GM21447 (cell line): ENCODE results near the gene ETV4.
A peak's percentile ranks its signal among the peaks of the same experiment; 100 is the strongest.

Source experiments
- ATAC-seq: cut with Tn5 transposase; IDR thresholded peaks from one replicate; pipeline ENCODE4 v1.9.1; 2021; ENCODE audit not compliant: unreplicated experiment

The ETV4 gene

DNA sequence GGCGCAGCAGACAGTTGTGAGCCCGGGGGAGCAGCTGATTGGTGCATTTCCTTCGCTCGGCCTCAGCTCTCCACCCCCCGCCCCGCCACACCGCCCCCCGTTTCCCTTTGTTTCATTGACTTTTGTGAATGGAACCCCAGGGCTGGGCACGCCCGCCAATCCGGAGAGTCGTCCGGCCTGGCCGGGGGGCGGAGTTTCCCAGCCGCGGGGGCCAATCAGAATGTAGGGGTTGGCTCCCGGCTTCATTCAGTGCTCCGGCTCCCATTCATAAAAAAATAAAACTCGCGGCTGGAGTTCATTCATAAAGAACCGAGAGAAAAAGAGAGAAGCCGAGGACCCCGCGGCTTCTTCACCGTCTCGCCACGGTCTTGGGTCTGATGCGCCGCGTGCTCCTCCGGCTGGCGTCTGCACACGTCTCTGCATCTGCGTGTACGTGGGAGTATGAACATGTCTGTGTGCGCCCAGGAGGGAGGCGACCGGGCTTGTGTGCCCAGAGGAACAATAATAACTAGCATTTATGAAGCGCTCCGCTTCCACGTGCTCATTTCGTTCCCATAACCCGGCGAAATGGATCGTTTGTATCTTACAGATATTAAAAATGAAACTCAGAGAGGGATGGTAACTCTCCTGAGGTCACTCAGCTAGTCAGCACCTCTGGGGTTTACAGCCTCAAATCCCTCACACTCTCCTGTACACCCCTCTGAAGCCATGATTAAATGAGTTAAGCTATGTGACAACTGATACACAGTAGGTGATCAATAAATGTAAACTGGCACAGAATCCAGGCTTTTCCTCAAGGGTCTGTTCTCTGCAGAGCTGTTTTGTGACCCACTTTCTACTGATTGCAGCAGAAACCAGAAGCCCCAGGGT lies at the start of gene ETV4:
Gene ETV4, minus strand, starts transcription at position 22 of the 870 bp plus-strand sequence. CDS start 723 bp downstream, outside the sequence.
- peak; percentile 78 for ATAC-seq

DNA sequence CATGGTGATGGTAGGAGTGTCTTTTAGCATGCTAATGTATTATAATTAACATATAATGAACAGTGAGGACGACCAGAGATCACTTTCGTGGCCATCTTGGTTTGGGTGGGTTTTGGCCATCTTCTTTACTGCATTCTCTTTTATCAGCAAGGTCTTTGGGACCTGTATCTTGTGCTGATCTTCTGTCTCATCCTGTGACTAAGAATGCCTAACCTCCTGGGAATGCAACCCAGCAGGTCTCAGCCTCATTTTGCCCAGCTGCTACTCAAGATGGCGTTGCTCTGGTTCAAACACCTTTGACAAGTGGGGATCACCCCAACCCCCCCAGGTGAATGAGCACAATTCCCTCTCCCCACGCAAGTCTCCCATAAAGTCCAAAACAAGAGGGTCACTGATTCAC lies 49.3 kb upstream of the ETV4 start:
- ATAC-seq: no peak

DNA sequence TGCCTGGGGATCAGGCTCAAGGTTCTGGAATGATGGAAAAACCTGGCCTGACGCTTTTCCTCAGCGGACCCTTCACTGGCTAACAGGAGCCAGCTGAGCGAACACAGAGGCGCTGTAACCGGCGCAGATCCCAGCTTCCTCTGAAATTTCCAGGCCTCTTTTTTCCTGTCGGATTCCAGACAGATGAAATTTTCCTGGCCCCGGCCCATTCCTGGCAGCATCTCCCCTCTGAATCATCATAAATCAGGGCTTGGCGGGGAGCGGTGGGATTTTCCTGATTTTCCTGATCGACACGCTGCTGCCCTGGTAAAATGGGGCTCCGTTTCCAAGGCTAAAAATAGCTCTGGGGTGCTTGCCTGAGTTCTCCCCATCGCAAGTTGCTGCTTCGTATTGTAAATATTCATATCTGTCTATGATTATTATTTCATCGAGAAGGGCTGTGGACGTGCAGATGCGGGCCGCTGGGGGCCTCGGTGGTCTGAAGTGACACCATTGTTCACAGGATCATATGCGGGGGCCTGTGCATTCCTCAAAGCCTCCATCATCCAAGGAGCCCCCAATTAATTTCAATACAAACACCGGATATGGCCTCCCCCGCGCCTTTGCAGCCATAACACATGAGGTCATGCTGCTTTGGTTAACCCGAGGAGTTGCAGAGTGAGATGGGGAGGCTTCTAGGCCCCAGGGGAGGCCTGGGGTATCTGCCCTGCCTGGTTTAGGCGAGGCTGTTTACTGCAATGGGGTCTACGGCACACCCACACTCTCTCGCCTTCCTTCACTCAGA lies 45.8 kb upstream of the ETV4 start:
- no peak for ATAC-seq

DNA sequence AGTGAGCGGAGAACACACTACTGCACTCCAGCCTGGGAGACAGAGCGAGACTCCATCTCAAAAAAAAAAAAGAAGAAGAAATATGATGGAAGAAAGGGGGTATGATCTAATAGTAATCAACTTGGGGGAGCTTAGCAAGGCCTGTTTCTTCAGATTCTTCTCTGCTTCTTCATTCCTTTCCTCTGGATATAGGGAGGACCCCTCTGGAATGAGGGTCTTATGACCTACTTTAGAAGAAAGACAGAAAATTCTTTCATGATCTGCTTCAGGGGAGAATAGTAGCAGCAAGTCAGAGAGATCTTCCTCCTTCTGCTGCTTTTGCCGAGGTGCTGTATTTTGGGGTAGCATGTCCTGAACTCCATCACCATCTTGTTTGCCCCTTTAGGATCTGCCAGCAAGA lies 44.9 kb upstream of the ETV4 start:
- no peak for ATAC-seq

- ATAC-seq: no peak
These were observed 42.7 kb upstream of the ETV4 start for GRCh38 chr17:43588664-43589435.

DNA sequence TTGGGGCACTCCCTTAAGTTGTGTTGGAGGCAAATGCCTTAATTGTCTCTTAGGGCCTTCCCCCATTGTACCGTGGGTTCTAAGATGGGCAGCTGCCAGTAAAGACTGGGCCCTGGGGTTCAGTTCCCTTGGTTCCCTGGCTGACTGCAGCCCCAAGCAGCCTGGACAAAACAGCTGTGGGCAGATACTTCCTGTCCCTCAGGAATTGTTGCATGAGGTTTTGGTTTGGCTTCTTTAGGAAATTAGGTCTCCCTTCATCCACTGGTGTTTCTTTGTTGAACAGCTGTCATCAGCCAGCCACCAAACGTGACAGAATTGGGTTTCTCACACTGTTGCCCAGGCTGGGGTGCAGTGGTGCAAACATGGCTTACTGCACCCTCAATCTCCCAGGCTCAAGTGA lies 42.0 kb upstream of the ETV4 start:
- ATAC-seq: no peak

- ATAC-seq: no peak
These were observed 41.5 kb upstream of the ETV4 start for GRCh38 chr17:43587647-43588046.

GRCh38 chr17:43584666-43585102 lies 38.5 kb upstream of the ETV4 start:
- no peak for ATAC-seq

- no peak for ATAC-seq
These were observed 37.2 kb upstream of the ETV4 start for GRCh38 chr17:43583332-43583731.

GRCh38 chr17:43581613-43582012 lies 35.5 kb upstream of the ETV4 start:
- ATAC-seq: no peak

DNA sequence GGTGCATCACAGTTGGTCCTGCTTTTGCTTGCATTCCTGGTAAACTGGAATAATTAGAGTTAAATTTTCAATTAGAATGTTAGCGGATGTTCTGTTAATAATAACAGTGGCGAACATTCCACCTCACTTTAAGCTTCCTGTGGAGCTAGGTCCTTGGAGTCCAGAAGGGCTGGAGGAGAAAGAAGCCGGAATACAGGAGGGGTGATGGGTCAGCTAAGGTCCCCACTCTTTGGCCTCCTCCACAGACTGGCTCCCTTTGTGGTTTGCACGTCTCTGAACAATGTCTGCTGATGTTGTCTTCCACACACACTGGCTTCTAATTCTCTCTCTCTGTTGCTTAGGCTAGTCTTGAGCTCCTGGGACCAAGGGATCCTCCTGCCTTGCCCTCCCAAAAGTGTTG lies 35.0 kb upstream of the ETV4 start:
- no peak for ATAC-seq

DNA sequence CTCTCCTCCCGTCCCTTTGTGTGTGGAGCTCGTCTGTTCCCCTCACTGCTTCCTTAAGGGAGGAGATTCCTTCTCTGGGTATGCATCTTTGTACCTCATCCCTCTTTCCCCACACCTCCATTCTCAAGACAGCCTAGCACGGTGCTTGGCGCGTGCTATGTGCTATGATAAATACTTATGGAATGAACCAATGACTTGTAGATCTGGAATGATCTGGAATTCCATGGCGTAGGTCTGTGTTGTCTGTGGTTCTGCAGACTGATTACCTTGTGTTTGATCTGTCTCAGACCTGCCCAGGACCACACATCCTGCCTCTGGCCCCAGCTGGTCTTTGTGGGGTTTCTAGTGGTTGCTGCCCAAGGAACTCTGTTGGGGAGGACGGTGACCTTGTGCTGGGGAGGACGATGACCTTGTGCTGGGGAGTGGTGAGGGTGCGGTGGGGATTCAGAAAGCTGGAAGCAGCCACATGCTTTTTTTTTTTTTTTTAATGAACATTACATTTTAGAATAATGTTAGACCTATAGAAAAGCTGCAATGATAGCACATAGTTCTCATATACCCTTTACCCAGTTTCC lies 33.5 kb upstream of the ETV4 start:
- no peak for ATAC-seq

DNA sequence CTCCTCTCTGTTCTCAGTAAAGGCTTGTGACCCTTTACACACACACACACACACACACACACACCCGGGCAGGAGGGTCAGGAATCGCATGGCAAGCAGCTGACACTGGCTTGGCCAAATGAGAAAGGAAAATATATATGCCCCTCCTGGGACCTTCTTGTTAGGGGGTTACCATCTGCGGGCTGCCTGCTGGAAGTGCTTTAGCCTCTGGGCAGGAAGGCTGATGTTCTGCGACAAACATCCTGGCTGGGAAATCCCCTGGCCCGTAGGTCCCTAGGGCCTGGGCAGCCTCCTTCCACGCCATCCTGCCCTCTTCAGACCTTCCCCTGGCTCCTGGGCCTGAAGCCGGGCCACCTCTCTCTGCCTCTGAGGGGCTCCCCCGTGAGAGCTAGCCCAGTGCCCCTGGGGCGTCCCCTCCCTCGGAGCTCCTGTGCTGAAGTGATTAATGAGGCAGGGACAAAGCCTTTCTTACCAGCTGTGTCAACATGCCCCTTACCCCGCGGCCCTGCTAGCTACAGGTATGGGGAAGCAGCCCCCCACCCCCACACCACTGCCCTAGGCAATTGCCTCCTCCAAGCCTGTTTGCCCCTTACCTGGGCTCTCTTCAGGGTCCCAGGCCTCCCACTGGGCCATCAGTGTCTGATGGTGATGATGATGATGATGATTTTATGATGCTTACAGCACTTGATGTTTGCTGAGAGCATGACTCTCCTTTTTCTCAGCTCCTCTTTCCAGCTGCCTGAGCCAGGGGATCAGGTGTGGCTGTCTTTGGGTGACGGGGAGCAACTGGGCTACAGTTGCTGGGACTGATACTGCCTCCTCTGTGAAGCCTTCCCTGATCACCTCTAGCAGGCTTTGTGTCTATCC lies 32.8 kb upstream of the ETV4 start:
- peak; percentile 81 for ATAC-seq

- no peak for ATAC-seq
These were observed 32.2 kb upstream of the ETV4 start for GRCh38 chr17:43578404-43578698.

DNA sequence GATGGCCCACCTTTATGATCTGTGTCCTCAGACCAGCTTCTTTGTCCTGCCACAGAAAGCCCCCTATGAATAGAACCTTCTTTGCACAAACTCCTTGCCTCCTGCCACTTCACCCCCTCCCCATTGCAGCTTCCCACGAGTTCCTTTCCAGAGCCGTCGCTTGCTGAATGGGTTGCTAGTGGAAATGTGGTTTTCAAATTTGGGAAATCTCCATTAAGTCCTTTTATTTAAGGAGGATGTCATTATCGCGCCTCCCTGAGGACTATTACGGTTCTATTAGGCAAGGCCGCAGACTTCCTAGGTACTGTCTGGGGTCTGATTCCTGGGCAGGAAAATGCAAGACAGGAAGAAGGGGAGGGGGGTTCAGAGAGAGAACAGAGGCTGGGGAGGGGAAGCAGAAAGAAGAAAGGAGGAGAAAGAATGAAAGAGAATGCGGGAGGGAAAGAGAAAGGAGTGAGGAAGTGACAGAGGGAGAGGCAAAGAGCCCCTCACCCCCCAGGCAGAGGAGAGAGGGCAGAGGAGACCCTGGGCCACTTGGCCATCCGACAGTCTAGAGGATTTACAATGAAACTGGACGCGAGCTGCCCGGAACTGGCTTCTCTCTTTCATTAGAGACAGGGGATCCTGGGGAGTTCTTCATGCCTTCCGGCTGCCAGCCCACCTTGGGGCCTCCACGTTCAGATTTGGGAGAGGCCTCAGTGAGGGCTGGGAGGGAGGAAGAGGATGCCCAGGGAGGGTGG lies 31.7 kb upstream of the ETV4 start:
- no peak for ATAC-seq

DNA sequence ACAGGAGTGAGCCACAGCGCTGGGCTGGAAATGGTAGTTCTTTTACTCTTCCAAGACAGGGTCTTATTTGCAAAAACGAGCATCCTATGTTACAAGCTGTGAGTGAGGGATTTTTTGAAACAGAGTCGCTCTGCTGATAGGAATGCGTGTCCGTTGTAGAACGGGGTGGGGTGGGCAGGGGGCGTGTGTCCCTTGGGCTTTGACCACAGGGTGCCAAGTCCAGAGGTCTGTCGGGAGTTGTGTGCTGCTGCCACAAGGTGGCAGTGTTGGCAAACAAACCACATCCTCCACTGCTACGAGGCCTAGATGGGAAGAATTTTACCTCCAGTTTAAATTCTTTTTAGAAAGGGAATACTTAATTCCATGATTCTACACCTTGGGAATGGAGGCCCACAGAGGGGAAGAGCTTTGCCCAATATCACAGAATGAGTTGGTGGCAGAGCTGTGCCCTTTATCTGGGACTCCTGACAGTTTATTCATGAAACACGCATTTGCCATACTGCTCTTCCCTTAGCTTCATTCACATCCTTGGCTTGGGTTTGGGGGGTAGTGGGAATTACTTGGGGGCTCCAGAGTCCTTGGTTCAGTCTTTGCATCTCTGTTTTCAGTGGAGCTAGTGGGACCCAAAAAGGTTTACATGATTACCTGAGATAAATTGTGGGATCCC lies 30.6 kb upstream of the ETV4 start:
- ATAC-seq: no peak

- no peak for ATAC-seq
These were observed 28.9 kb upstream of the ETV4 start for GRCh38 chr17:43574896-43575525.

DNA sequence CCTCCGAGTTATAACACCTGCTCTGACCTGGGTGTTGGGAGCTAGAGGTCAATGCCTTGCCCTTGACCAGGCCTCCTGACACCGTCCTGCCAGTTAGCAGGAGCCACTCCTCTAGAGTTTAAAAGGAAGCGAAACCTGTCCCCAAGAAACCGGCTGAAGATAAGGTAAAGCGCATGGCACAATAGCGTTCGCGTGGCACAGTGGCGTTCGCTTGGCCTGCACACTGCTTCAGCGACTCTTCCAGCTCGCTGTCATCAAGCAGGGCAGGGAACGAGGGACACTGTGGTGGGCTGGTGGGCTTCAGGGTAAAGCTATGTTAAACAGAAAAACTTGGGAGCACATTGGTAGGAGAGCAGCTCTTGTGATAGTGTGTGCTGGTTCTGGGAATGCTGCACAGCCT lies 28.2 kb upstream of the ETV4 start:
- ATAC-seq: no peak
